ENCODE results near the gene KDM8. TPM values are rescaled to one million over a fixed set of nuclear protein-coding genes. Genes with fewer than 3 reads are reported as not detected.

KDM8 gene
- total and polyA plus RNA-seq, 7 donors: 2.5 to 6.8 (median 5.1) TPM

DNA sequence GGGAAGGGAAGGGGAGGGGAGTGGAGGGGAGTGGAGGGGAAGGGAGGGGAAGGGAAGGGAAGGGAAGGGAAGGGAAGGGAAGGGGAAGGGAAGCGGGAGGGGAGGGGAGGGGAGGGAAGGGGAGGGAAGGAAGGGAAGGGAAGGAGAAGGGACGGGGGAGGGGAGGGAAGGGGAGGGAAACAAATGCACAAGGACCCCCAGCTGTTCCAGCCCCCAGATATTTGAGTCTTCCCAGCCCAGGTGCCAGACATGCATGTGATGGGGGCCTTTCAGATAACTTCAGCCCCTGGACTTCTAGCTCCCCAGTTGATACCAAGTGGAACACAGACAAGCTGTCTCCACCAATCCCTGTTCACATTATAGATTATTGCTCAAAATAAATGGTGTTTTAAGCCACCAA, 14.7 kb upstream of the KDM8 start:
- Histone ChIP-seq H3K27me3 (peaks cover 0 to 11% (median 0%) of the 10 kb centered on the region in 3 donors), H3K4me1 (no peaks in the 10 kb centered on the region), H3K9me3 (no peaks in the 10 kb centered on the region), H3K4me3 (no peak overlapping the region), H3K27ac (no peak overlapping the region), H3K36me3 (no peaks in the 10 kb centered on the region)
- intact Hi-C loops (cut with DNase I): no loop called here
- TF ChIP-seq EP300 (IDR thresholded peaks at IDR 0.05): no peak
- TF ChIP-seq POLR2A (IDR thresholded peaks at IDR 0.05): no peak
- no peak for DNase-seq
- WGBS, 2 donors: 90 to 94% methylated on average over 2 of the region's 2 CpGs

DNA sequence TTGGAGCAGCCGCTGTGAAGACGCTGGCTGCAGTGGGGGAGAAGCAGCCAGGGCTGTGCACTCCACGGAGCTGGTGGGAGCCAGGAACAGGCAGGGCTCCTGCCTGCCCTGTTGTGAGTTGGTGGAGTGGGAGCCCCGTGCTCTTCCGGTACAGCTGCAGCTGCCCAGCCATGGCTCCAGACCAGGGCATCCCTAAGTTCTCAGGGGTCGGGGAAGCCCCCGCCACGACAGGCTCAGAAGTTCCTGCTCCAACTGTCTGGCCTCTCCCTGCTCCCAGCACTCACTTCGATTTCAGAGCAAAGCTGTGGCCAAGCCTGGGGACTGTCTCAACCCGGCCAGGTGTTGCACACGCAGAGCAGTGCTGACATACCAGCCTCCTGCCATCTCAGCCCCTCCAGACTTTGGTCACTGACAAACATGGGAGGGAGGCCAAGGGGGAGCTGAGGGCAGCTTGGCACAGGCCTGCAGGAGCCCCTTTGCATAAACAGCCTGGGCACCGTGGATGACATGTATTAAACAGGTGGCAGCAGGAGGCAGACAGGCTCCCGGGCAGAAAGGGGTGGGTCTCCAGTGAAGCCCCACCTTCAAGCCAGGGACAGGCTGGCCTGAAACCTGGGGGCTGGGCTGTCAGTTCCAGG, 13.9 kb upstream of the KDM8 start:
- H3K4me3 ChIP-seq: no peak overlapping the region
- H3K9me3 ChIP-seq: no peaks in the 10 kb centered on the region
- no peak overlapping the region for H3K27ac ChIP-seq
- H3K27me3 ChIP-seq: peaks cover 0 to 11% (median 0%) of the 10 kb centered on the region in 3 donors
- TF ChIP-seq POLR2A (IDR thresholded peaks at IDR 0.05): no peak
- no peak for TF ChIP-seq POLR2AphosphoS5 (IDR thresholded peaks at IDR 0.05)
- TF ChIP-seq EP300 (IDR thresholded peaks at IDR 0.05): no peak
- no peak for DNase-seq
- H3K36me3 ChIP-seq: no peaks in the 10 kb centered on the region
- 45 to 60% methylated on average over 13 of the region's 13 CpGs for WGBS, 2 donors
- no peaks in the 10 kb centered on the region for H3K4me1 ChIP-seq
- intact Hi-C loops (cut with DNase I): no loop called here

DNA sequence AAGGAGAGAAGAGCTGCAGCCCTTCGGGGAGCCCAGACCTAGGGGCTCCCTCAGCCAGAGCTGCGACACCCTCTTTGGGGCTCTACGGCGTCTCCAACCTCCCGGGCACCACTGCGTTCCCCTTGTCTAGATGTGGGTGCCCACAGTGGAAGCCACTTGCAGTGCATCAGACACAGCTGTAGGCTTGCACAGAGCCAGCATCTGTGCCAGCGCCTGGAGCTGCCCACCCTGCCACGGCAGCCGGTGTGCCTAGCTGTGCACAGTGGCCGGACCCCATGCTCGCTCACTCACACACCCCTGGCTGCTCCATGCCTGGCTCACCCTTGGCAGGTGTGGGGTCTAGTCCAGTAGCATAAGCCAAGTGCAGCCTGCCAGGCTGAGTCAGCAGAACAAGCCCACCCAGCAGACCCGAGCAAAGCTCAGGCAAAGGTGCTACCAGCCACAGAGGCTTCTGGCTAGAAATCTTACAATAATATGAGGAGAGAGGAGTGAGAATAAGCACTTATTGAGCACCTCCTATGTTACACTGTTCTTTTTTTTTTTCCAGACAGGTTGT, 12.9 kb upstream of the KDM8 start:
- 94 to 95% methylated on average over 12 of the region's 12 CpGs for WGBS, 2 donors
- Histone ChIP-seq H3K4me1 (no peaks in the 10 kb centered on the region), H3K36me3 (no peaks in the 10 kb centered on the region), H3K4me3 (no peak overlapping the region), H3K9me3 (no peaks in the 10 kb centered on the region), H3K27ac (no peak overlapping the region), H3K27me3 (peaks cover 0 to 11% (median 0%) of the 10 kb centered on the region in 3 donors)
- TF ChIP-seq EP300 (IDR thresholded peaks at IDR 0.05): no peak
- TF ChIP-seq POLR2A (IDR thresholded peaks at IDR 0.05): no peak
- no peak for TF ChIP-seq POLR2AphosphoS5 (IDR thresholded peaks at IDR 0.05)
- TF ChIP-seq, protein P1, sequence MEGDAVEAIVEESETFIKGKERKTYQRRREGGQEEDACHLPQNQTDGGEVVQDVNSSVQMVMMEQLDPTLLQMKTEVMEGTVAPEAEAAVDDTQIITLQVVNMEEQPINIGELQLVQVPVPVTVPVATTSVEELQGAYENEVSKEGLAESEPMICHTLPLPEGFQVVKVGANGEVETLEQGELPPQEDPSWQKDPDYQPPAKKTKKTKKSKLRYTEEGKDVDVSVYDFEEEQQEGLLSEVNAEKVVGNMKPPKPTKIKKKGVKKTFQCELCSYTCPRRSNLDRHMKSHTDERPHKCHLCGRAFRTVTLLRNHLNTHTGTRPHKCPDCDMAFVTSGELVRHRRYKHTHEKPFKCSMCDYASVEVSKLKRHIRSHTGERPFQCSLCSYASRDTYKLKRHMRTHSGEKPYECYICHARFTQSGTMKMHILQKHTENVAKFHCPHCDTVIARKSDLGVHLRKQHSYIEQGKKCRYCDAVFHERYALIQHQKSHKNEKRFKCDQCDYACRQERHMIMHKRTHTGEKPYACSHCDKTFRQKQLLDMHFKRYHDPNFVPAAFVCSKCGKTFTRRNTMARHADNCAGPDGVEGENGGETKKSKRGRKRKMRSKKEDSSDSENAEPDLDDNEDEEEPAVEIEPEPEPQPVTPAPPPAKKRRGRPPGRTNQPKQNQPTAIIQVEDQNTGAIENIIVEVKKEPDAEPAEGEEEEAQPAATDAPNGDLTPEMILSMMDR (IDR thresholded peaks at IDR 0.05): no peak
- intact Hi-C loops (cut with DNase I): no loop called here
- no peak for DNase-seq

DNA sequence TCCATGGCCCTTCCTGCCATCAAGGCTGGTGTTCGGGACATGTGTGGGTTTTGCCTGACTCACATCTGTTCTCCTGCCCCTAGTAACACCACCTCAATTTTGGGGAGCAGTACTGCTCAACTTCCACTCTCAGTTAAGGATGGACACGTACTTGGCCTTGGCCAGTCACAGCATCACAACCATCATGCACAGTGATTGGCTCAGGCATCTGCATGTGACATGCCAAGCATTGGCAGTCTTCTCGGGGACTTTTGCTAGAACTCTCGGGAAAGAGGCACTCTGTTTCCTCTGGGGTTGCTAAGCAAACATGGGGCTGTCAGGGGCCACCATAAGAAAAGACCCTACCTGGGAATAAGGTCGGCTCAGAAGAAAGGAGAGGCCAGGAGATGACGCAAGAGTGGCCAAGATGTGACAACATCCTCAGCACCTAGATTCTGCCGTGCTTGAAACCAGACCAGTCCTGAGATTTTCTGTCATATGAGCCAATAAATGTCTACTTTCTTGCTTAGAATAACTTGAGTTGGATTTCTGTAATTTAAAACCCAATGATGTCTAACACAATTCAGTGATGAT, 11.9 kb upstream of the KDM8 start:
- H3K27ac ChIP-seq: no peak overlapping the region
- no peak overlapping the region for H3K4me3 ChIP-seq
- no peaks in the 10 kb centered on the region for H3K36me3 ChIP-seq
- no peak for DNase-seq
- no peaks in the 10 kb centered on the region for H3K4me1 ChIP-seq
- peaks cover 0 to 17% (median 0%) of the 10 kb centered on the region in 3 donors for H3K27me3 ChIP-seq
- intact Hi-C loops (cut with DNase I): no loop called here
- TF ChIP-seq EP300 (IDR thresholded peaks at IDR 0.05) (no peak), POLR2A (IDR thresholded peaks at IDR 0.05) (no peak)
- TF ChIP-seq, protein P1 (IDR thresholded peaks at IDR 0.05): no peak
- no peaks in the 10 kb centered on the region for H3K9me3 ChIP-seq
- WGBS, 2 donors: 76 to 80% methylated on average over 7 of the region's 7 CpGs

DNA sequence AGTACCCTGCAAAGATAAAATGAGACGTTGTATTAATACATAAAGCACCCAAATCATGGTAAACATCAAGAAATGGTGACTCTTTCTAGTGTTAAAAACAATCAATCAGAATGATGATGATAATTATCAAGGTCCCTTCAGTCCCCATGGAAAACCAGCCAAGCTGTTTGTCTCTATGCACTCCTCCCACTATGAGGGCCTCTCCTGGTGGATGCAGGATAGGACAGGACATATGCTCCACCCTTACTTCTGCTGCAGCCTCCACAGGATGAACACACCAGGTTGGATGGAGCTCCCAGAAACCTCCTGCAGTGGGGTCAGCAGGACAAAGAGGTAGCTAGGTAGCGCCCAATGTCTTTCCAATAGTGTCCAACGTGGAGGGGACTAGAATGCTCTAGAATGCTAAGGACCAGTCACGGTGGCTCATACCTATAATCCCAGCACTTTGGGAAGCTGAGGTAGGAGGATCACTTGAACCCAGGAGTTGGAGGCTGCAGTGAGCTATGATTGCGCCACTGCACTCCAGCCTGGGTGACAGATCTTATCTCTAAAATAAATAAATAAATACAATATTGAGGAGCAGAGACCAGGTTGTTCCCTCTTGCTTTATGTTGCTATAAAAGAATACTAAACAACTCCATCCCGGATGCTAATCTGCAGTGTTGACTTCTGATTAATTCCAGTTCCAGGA, 9.9 kb upstream of the KDM8 start:
- DNase-seq: no peak
- WGBS, 2 donors: 73 to 84% methylated on average over 6 of the region's 6 CpGs
- H3K27me3 ChIP-seq: peaks cover 0 to 14% (median 0%) of the 10 kb centered on the region in 3 donors
- intact Hi-C loops (cut with DNase I): no loop called here
- no peak overlapping the region for H3K4me3 ChIP-seq
- no peaks in the 10 kb centered on the region for H3K9me3 ChIP-seq
- no peaks in the 10 kb centered on the region for H3K4me1 ChIP-seq
- TF ChIP-seq, protein P1 (IDR thresholded peaks at IDR 0.05): no peak
- TF ChIP-seq EP300 (IDR thresholded peaks at IDR 0.05) (no peak), POLR2AphosphoS5 (IDR thresholded peaks at IDR 0.05) (no peak), POLR2A (IDR thresholded peaks at IDR 0.05) (no peak)
- H3K36me3 ChIP-seq: no peaks in the 10 kb centered on the region
- H3K27ac ChIP-seq: no peak overlapping the region

Measured in sigmoid colon (tissue), 7 donors.